ENCODE measurements around the gene POTEC.
"Not testable (repeated sequence)": the region's sequence is repeated elsewhere in the genome, so short reads cannot be mapped to it uniquely, and the experiment has no call there.

- TF ChIP-seq CTCF, POLR2A (IDR thresholded peaks at IDR 0.05): not testable (repeated sequence)
Measured at GRCh38 chr18:14486926-14487580, 56.3 kb downstream of the POTEC start.
